Loucy (cell line): ENCODE results near the gene KAT6B.

Experiments
- EZH2phosphoT487 ChIP-seq: fragments of 200-600 bp; IDR thresholded peaks from 2 replicates; pipeline ENCODE4 v1.6.1; 2018; ENCODE audit warnings: antibody characterized with exemption, mild to moderate bottlenecking, moderate library complexity, borderline replicate concordance
- TF ChIP-seq, protein P1 (sequence below): fragments of 200-600 bp; sonication (generic); conservative IDR thresholded peaks from 2 replicates; pipeline ENCODE4 v1.5.1; 2014; ENCODE audit warnings: mild to moderate bottlenecking, antibody characterized with exemption, low read length

DNA sequence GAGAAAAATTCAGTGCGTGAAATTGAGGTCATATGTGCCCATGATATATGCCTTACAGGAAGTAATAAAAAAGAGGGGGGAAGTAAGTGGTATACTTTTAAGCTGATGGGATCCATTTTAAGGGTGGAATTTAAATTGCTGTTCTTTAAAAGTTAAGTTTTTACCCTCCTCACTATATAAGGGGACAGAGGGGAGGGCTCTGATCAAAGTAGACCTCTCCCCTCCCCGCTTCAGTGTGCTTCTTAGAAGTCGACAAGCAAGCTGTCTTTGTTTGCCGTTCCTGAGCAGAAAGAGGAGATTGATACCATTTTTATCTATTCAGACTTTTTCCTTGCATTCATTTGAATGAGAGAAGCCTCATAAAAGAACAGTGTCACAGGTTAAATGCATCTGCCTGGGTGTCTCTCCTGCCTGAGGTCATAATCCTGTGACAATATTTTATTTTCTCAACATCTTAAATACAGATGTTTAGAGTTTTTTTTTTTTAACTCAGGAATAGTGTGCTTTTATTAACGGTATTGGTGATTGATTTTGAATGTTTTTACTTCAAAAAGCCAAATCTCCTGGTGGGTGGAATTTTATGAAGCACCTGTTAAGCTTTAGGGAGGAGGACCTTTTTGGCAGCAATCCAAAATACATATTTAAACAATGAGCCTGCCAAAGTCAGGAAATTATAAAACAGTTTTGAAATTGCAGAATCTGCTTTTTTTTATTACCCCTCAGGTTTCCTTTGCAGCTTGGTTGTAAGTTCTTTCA is 141.7 kb downstream of the KAT6B start:
- TF ChIP-seq, protein P1, sequence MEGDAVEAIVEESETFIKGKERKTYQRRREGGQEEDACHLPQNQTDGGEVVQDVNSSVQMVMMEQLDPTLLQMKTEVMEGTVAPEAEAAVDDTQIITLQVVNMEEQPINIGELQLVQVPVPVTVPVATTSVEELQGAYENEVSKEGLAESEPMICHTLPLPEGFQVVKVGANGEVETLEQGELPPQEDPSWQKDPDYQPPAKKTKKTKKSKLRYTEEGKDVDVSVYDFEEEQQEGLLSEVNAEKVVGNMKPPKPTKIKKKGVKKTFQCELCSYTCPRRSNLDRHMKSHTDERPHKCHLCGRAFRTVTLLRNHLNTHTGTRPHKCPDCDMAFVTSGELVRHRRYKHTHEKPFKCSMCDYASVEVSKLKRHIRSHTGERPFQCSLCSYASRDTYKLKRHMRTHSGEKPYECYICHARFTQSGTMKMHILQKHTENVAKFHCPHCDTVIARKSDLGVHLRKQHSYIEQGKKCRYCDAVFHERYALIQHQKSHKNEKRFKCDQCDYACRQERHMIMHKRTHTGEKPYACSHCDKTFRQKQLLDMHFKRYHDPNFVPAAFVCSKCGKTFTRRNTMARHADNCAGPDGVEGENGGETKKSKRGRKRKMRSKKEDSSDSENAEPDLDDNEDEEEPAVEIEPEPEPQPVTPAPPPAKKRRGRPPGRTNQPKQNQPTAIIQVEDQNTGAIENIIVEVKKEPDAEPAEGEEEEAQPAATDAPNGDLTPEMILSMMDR: no peak
- TF ChIP-seq EZH2phosphoT487: no peak
